NCI-H187 treated with DMSO at 0.1 percent for 48 hours (cell line): Measurements from ENCODE around the gene NYAP2.

ENCODE experiments used
- DNase-seq: peaks from one replicate; lab custom pipeline; 2025; lab: John Stamatoyannopoulos, UW

NYAP2 gene

GRCh38 chr2:225484751-225485150 lies 85.2 kb downstream of the NYAP2 start:
- DNase-seq: no peak

DNA sequence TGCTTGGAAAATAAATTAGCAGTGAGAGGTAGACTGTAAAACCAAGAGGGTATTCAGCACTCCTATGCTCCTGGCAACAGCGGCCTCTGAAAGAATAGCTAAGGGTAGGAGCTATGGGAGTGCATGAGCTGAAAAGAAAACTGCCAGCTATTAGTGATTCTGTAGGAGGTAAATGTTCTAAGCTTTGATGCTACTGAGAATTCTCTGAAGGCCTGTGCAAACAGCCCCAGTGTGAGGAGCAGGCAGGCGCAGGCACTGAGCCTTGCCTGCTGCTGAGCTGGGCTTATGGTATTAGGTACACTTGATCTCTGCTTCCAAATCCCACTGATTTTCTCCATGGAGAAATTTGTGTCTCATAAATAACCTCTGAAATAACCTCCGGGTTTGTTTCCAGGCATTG lies 86.7 kb downstream of the NYAP2 start:
- DNase-seq: no peak

- DNase-seq: no peak
These were observed 88.4 kb downstream of the NYAP2 start for GRCh38 chr2:225487878-225488416.

DNA sequence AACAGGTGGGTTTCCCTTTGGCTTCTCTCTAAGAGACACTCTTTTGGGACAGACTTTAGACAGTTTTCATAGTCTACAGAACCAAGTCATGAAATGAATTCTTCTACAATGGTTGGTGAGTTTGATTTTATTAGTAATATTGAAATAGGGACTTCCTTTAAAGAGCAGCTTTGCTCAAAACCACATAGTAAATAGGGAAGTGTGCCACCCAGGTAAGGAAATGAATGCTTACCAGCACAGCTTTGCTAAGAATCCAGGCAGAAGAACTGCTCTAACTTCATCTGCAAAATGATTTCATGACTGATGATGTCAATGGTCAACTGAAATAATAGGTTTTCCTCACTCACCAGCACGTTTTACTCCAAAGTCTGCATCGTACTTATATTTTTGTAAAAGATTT lies 89.2 kb downstream of the NYAP2 start:
- DNase-seq: no peak

DNA sequence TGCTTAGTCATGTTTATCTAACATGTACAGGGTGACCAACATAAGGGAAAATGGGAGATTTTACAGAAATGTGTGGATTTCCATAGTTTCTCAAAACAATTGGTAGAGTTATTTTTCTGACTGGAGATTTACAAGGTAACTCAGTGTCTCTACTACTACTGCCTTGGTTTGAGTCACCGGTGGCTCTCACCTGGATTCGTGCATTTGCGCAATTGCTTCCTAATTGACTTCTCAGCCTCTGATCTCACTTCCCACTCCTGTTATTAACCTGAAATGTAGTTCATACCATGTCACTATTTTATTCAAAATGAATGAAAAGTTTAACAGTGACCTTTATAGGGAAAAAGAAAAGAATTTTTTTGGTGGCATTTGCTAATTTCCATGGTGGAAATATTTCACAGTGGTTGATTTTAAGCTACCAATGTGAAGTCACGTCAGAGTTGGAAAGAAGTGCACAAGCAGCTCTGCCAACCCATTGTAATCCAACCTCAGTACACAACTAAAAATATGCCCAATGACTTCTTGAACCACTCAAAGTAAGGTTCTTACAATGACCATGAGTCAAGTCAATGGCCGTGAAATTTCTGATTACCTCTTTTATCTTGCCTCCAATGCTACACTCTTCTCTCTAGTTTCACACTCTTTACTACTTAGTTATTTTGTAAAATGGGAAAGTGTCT lies 94.0 kb downstream of the NYAP2 start:
- DNase-seq: no peak

- DNase-seq: no peak
These were observed 94.6 kb downstream of the NYAP2 start for GRCh38 chr2:225494100-225494459.

DNA sequence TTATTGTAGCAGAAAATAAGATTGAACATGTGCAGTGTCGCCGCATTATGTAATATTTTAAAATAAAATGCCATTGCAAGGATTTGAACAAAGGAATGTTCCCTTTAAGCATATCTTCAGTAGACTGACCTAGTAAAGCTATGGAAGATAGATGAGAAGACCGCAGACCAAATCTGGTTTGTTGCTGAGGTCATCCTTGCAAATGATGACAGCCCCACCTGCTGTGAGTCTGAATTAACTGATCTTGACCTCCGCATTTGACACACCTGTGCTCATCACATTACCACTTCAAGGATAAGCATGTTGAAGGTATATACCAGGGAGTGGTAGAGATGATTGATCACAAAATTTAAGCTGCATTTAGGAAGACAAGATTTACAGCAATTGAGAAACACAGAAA lies 96.2 kb downstream of the NYAP2 start:
- DNase-seq: no peak

- no peak for DNase-seq
These were observed 97.1 kb downstream of the NYAP2 start for GRCh38 chr2:225496568-225496967.

DNA sequence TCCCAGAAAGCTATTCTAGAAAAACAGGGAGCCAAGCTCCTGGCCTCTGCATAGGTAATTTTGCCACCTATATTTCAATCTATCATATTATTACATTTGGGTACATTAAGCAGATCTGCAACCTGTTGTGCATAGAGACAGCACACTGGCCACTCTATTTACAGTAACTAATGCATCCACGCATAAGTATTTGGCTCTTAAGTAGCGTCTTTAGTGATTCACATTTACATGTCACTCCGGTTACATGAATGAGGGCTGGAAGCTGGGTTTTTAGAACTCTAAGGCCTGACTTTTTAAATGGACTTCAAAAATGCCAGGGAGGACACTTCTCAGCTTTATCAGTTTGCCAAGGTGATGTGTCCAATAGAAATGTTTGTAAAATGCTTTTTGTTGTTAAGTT lies 97.7 kb downstream of the NYAP2 start:
- DNase-seq: no peak

DNA sequence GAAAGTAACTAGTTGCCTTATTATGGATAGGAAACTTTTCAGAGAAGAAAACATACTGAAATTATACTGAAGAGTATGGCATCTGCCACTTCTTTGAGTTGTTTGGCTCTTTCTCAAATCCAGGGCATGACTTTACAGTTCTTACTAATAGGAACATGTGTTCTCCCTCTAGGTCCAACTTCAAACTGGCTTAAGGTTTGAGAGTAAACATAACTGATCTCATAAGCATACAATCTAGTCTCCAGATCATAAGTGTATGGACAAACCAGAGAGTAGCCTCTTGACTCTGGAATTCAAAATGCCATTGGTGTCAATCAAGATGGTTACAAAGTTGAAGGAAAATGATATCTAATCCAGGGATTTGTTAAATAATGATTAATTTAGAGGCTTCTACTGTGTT lies 101.5 kb downstream of the NYAP2 start:
- no peak for DNase-seq

- no peak for DNase-seq
These were observed 103.5 kb downstream of the NYAP2 start for GRCh38 chr2:225502971-225503370.

- DNase-seq: no peak
These were observed 111.3 kb downstream of the NYAP2 start for GRCh38 chr2:225510796-225511195.

GRCh38 chr2:225512469-225512868 lies 113.0 kb downstream of the NYAP2 start:
- no peak for DNase-seq

- DNase-seq: no peak
These were observed 113.5 kb downstream of the NYAP2 start for GRCh38 chr2:225512876-225513540.

GRCh38 chr2:225515033-225515432 lies 115.5 kb downstream of the NYAP2 start:
- DNase-seq: no peak

DNA sequence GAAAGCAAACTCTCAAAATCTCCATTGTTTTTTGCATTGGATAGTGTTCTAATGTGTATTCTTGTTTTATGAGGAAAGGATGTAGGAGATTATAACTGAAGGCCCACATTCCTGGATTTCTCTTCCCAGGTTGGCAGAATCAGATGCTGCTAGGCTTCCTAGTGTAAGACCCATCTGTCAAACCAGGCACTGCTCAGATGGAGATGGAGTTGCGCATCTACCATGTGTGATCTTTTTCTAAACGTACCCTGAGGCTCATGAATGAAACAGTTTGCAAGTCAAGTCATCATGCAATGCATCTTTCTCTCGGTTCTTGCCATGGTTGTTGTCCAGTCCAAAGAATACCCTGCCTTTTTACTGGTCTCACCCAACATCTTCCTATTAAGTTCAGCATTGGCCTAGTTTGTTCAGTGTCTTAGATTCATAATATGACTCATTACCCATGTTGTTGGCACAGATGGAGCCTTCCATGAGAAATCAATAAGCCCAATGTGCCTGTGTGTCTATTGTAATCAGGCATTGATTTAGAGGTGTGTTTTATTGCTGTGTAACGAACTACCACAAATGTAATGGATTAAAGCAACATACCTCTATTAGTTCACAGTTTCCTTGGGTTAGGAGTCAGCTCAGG lies 127.4 kb downstream of the NYAP2 start:
- DNase-seq: no peak

GRCh38 chr2:225531559-225531958 lies 132.0 kb downstream of the NYAP2 start:
- no peak for DNase-seq

GRCh38 chr2:225532096-225532495 lies 132.6 kb downstream of the NYAP2 start:
- DNase-seq: no peak

- no peak for DNase-seq
These were observed 134.5 kb downstream of the NYAP2 start for GRCh38 chr2:225534037-225534436.

- no peak for DNase-seq
These were observed 135.2 kb downstream of the NYAP2 start for GRCh38 chr2:225534697-225535096.

- DNase-seq: no peak
These were observed 136.5 kb downstream of the NYAP2 start for GRCh38 chr2:225536036-225536435.

- DNase-seq: no peak
These were observed 144.1 kb downstream of the NYAP2 start for GRCh38 chr2:225543626-225544025.

DNA sequence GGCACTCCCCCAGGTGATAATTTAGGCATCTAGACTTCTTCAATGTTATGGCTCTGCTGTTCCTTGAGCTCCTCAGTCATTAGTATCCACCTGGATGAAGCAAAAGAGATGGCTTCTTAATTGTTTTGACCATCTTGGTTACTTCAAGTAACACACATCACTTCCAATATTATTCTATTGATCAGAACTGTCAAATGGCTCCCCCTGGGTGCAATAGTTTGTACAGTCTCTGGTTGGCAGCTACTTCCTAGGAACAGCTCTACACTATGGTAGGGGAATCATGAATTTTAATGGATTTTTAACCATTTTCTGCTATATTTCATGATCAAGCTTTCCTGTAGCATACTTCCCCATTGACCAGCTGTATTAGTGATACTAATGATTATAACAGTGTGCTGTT lies 157.0 kb downstream of the NYAP2 start:
- no peak for DNase-seq
